GM19043 (cell line): ENCODE results near the gene SLCO1B1.
"Not testable (repeated sequence)": the region's sequence is repeated elsewhere in the genome, so short reads cannot be mapped to it uniquely, and the experiment has no call there.

ENCODE experiments used
- ATAC-seq: cut with Tn5 transposase; IDR thresholded peaks from one replicate; pipeline ENCODE4 v1.9.1; 2021; ENCODE audit warnings: low read depth; ENCODE audit not compliant: unreplicated experiment

Gene SLCO1B1, protein sequence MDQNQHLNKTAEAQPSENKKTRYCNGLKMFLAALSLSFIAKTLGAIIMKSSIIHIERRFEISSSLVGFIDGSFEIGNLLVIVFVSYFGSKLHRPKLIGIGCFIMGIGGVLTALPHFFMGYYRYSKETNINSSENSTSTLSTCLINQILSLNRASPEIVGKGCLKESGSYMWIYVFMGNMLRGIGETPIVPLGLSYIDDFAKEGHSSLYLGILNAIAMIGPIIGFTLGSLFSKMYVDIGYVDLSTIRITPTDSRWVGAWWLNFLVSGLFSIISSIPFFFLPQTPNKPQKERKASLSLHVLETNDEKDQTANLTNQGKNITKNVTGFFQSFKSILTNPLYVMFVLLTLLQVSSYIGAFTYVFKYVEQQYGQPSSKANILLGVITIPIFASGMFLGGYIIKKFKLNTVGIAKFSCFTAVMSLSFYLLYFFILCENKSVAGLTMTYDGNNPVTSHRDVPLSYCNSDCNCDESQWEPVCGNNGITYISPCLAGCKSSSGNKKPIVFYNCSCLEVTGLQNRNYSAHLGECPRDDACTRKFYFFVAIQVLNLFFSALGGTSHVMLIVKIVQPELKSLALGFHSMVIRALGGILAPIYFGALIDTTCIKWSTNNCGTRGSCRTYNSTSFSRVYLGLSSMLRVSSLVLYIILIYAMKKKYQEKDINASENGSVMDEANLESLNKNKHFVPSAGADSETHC

DNA sequence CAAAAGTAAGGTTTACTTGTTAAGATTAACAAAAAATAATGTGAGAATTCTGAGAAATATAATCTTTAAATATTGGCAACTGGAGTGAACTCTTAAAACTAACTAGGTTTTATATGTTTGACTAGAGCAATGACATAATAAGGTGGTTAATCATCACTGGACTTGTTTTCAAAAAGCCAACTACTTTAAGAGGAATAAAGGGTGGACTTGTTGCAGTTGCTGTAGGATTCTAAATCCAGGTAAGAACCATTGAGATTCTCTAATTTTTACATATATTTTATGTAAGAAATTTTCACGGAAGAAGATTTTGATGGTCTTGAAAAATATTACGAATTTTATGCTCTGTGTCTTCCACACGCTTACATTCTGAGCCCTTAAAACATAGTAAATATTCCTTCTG lies at the start of gene SLCO1B1:
Gene SLCO1B1, plus strand, starts transcription at position 197 of the 400 bp plus-strand sequence. CDS start 10,381 bp downstream, outside the sequence.
- no peak for ATAC-seq

DNA sequence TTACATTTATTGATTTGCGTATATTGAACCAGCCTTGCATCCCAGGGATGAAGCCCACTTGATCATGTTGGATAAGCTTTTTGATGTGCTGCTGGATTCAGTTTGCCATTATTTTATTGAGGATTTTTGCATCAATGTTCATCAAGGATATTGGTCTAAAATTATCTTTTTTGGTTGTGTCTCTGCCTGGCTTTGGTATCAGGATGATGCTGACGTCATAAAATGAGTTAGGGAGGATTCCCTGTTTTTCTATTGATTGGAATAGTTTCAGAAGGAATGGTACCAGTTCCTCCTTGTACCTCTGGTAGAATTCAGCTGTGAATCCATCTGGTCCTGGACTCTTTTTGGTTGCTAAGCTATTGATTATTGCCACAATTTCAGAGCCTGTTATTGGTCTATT lies 46.2 kb upstream of the SLCO1B1 start:
- not testable (repeated sequence) for ATAC-seq

GRCh38 chr12:21111732-21112131 lies 19.3 kb upstream of the SLCO1B1 start:
- ATAC-seq: no peak

GRCh38 chr12:21113266-21113665 lies 17.7 kb upstream of the SLCO1B1 start:
- no peak for ATAC-seq

DNA sequence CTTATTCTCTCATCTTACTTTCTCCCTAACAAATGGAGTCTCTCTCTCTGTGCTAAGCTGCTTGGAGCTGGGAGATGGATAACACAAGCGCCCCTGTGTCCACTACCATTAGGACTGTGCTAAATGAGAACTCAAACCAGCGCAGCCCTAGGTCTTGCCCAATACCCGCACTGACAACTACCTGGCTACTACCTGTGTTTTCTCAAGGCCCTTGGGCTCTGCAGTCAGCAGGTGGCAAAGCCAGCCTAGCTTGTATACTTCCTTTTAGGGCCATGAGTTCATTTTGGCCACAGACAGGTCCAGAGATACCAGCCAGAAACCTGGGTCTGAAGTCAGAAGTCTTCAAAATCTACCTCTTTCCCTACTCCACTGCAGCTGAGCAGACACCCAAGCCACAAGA lies 13.0 kb upstream of the SLCO1B1 start:
- ATAC-seq: no peak

- ATAC-seq: no peak
These were observed 12.2 kb upstream of the SLCO1B1 start for GRCh38 chr12:21118760-21119159.

GRCh38 chr12:21129351-21129750 lies 1.6 kb upstream of the SLCO1B1 start:
- ATAC-seq: no peak

DNA sequence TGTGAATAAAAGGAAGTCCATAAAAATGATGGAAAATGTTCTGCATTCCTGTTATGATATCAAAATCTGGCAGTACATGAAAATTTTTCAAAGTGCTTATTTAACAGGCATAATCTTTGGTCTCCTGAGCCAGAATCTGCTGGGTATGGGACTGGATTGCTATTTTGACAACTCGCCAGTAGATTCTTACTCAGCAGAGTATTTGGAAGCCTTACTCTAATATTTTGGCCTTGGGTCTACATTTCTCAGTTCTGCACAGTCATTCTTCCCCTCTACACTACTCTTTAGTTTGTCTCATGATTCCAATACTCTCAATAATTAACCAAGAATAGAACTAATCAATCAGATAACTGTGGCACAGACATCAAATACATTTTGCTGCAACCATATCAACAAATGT lies 1.1 kb upstream of the SLCO1B1 start:
- no peak for ATAC-seq

- ATAC-seq: not testable (repeated sequence)
These were observed 6.5 kb downstream of the SLCO1B1 start for GRCh38 chr12:21137318-21137999.

- no peak for ATAC-seq
These were observed 7.0 kb downstream of the SLCO1B1 start for GRCh38 chr12:21138016-21138415.

- no peak for ATAC-seq
These were observed 13.3 kb downstream of the SLCO1B1 start for GRCh38 chr12:21144309-21144708.

- ATAC-seq: not testable (repeated sequence)
These were observed 18.9 kb downstream of the SLCO1B1 start for GRCh38 chr12:21149861-21150260.

DNA sequence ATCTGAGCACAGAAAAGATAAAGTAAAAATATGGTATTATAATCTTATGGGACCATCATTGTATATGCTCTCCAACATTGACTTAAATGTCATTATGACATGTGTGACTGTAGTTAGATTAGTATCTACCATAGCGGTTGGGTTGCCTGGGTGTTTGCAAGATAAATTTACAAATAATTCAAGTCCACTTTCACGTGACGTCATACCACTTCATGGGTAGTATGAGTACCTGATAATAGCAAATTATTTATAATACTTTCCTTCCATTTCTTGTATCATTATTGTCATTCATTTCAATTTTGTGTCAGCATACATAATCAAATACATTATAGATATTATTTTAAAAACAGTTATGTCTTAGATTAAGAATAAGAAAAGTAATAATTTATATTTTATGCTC lies 20.2 kb downstream of the SLCO1B1 start:
- no peak for ATAC-seq

DNA sequence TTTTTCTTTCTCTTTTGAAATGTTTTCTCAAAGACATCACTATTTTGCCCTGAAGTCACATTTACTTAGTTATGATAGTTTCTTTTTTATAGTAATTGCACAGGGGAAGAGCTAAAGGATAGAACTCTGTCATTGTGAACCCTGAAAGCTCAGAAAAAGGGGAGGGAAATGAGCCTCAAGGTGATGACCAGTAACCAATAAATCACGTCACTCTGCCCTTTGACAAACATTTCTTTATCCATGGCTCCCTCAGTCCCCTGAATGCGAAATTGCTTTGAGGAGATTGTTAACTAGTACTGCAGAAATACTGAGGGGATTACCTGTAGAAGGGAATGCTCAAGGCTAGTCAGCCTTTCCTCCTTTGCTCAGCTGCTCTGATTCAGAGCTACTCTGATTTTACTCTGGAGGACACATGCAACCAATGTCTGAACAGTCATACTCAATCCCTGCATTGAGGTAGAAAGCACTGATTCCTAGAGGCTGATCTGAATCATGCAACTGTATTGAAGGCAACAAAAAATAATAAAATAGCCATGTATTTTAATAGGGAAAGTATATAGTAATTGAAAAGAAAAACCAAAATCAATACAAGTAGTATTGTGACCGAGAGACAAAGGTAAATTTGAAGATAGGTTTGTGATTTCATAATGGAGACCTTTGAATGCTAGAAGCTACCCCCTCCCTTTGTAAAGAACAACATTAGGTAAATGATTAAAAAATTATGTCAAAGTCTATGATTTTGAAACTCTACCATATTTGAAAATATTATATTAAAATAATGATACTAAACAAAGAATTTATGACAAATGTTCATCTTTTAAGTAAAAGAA lies 24.7 kb downstream of the SLCO1B1 start:
- ATAC-seq: no peak

- no peak for ATAC-seq
These were observed 34.1 kb downstream of the SLCO1B1 start for GRCh38 chr12:21165048-21165447.

GRCh38 chr12:21169878-21170472 lies 39.0 kb downstream of the SLCO1B1 start:
- ATAC-seq: peak; percentile 84

DNA sequence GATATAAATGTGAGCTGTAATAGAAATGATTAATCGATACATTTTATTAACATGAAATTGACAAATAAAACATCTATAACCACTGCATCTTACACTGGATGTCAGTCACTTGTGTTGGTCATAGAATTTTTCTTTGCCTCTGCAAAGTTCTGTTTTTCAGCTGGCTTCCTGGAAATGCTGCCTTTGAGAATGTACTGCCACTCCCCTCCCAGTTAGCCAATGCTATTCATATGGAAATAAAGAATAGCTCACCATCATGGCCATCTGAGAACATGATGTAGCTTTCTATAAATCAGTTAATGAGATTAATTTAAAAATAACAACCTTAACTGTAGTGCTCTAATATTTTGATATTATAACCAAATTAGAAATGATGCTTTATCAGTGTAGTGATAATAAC lies 41.1 kb downstream of the SLCO1B1 start:
- ATAC-seq: no peak

GRCh38 chr12:21183721-21184275 lies 52.8 kb downstream of the SLCO1B1 start:
- no peak for ATAC-seq

DNA sequence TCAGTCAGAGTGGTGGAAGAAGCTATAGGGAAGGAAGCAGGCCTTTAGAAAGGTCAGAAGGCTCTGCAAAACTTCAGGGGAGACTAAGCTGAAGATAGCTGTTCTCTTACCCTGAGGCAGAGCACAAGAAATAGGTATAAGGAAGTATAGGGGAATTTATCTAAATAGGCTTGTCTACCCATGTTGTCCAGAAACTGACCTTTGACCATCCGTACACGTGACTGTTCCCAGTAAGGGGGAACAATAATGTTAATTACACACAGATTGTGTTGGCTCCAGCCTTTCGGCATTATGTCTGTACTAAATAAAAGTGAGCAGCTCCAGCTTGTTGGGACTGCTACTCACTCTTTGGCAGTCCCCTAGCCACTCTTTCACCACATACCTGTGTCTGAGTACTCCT lies 59.0 kb downstream of the SLCO1B1 start:
- no peak for ATAC-seq

DNA sequence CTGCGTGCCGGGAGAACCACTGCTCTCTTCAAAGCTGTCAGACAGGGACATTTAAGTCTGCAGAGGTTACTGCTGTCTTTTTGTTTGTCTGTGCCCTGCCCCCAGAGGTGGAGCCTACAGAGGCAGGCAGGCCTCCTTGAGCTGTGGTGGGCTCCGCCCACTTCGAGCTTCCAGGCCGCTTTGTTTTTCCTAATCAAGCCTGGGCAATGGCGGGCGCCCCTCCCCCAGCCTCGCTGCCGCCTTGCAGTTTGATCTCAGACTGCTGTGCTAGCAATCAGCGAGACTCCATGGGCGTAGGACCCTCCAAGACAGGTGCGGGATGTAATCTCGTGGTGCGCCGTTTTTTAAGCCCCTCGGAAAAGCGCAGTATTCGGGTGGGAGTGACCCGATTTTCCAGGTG lies 83.4 kb downstream of the SLCO1B1 start:
- ATAC-seq: not testable (repeated sequence)
